ENCODE measurements around the gene SYT6. TPM values are rescaled to one million over a fixed set of nuclear protein-coding genes. Genes with fewer than 3 reads are reported as not detected.

Gene SYT6
- total and polyA plus RNA-seq, 7 donors: 0.03 to 0.81 (median 0.34) TPM

DNA sequence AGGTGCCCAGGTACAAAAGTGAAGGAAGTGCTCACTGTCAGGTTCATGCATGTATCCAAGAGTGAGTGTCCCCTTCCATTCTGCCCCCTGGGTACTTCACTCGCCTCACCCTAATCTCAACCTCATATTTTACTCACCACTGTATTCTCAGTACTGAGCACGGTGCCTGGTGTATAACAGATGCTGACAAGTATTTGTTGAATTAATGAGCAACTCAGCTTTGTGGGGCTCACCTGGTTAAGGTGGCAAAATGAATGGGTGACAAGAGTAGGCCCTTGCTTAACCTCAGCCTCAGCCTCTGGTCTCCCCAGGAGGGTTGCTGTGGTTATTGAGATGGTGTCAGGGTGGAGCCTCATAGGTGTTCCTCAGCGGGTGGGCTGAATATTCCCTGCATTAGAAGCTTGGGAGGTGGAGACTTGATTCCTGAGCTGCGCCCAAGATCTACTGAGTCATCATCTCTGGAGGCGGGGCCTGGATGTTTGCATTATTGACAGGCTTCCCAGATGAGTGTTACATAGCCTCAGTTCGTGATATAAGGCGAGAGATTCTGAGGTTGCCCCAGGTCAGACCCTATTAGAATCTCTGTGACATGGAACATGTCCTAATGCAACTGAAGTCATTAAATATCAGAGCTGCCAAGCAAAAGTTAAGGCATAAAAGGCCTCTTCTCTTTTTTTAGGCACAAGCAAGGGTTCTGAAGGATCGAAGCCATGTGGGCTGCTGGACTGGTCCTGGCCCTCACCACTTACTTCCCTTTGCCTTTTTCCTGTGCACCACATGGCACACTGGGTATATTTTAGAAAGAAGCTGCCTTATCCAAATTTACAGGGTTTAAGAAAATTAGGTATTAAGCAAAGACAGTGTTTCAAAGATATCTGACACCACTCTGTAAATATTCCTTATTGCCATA lies 39.2 kb downstream of the SYT6 start:
- Histone ChIP-seq H3K36me3 (ENCODE audit: insufficient read depth in 1 of 2, low read depth in 1 of 2) (no peaks in the 10 kb centered on the region), H3K27ac (no peak overlapping the region), H3K9me3 (no peaks in the 10 kb centered on the region), H3K27me3 (ENCODE audit: insufficient read depth in 3 of 3, low read length in 2 of 3) (no peaks in the 10 kb centered on the region), H3K4me1 (no peaks in the 10 kb centered on the region), H3K4me3 (no peak overlapping the region)
- 85 to 91% (median 89%) methylated on average over 8 of the region's 8 CpGs for WGBS, 3 donors
- ATAC-seq: no peak
- DNase-seq: no peak
- intact Hi-C loops (cut with DNase I): no loop called here
- TF ChIP-seq, protein P1, sequence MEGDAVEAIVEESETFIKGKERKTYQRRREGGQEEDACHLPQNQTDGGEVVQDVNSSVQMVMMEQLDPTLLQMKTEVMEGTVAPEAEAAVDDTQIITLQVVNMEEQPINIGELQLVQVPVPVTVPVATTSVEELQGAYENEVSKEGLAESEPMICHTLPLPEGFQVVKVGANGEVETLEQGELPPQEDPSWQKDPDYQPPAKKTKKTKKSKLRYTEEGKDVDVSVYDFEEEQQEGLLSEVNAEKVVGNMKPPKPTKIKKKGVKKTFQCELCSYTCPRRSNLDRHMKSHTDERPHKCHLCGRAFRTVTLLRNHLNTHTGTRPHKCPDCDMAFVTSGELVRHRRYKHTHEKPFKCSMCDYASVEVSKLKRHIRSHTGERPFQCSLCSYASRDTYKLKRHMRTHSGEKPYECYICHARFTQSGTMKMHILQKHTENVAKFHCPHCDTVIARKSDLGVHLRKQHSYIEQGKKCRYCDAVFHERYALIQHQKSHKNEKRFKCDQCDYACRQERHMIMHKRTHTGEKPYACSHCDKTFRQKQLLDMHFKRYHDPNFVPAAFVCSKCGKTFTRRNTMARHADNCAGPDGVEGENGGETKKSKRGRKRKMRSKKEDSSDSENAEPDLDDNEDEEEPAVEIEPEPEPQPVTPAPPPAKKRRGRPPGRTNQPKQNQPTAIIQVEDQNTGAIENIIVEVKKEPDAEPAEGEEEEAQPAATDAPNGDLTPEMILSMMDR (IDR thresholded peaks at IDR 0.05): no peak

DNA sequence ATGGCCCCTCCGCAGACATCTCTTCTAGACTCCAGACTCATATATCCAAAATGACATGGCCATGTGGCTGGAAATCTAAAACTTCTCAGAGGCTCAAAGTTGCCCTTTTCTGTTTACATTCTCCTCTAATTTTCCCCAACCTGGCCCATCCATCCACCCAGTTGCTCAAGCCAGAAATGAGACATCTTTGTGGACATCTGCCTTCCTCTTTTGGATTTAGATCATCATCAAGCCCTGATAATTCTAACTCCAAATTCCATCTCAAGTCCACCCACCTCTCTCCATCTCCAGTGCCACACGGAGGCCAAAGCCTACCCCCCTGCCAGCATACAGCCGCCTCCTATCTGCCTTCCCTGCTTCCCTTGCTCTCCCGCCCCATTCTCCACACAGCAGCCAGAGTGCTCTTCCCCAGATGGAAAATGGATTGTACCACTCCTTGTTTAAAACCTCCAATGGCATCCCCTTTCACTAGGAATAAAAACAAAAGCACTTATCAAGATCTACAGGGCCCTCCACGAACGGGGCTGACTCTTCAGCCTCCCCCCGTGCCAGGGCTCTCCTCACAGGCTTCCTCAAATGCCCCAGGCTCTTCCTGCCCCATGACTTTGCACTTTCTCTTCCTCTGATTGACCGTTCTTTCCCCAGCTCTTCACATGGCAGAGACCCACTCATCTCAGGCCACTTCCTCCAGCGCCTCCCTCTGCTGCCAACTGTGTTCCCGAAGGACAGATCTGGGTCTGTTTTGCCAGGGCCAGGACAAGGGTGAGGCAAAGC lies 40.1 kb downstream of the SYT6 start:
- intact Hi-C loops (cut with DNase I): no loop called here
- TF ChIP-seq, protein P1 (IDR thresholded peaks at IDR 0.05): no peak
- H3K36me3 ChIP-seq (ENCODE audit: insufficient read depth in 1 of 2, low read depth in 1 of 2): no peaks in the 10 kb centered on the region
- H3K27me3 ChIP-seq (ENCODE audit: insufficient read depth in 3 of 3, low read length in 2 of 3): no peaks in the 10 kb centered on the region
- DNase-seq (no peak), ATAC-seq (peak in 1 of 4 donors; percentile 27)
- H3K4me1 ChIP-seq: no peaks in the 10 kb centered on the region
- no peaks in the 10 kb centered on the region for H3K9me3 ChIP-seq
- WGBS, 3 donors: 71 to 78% (median 71%) methylated on average over 10 of the region's 10 CpGs
- no peak overlapping the region for H3K27ac ChIP-seq
- H3K4me3 ChIP-seq: no peak overlapping the region

DNA sequence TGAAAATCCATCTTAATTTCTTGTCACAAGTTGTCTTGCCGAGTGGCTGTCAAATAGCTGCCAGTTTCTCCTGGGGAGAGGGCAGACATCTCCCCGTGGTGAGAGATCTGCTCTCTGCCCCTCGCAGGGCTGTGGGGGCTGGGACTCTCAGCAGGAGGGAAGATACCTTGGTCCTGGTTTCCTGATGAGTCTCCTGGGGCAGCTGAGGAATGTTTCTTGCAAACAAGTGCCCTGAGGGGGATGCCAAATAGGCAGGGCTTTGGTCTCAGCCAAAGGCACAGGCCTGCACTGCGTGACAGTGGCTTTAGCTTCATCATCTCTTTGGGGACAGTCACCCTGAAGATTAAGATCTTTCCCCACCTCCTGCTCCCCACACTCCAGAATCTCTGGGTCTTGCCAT lies 40.9 kb downstream of the SYT6 start:
- Histone ChIP-seq H3K9me3 (no peaks in the 10 kb centered on the region), H3K27ac (no peak overlapping the region), H3K27me3 (ENCODE audit: insufficient read depth in 3 of 3, low read length in 2 of 3) (no peaks in the 10 kb centered on the region), H3K36me3 (ENCODE audit: insufficient read depth in 1 of 2, low read depth in 1 of 2) (no peaks in the 10 kb centered on the region), H3K4me1 (no peaks in the 10 kb centered on the region), H3K4me3 (no peak overlapping the region)
- ATAC-seq: no peak
- TF ChIP-seq, protein P1 (IDR thresholded peaks at IDR 0.05): no peak
- no peak for DNase-seq
- intact Hi-C loops (cut with DNase I): no loop called here
- WGBS, 3 donors: 54 to 67% (median 63%) methylated on average over 4 of the region's 4 CpGs

DNA sequence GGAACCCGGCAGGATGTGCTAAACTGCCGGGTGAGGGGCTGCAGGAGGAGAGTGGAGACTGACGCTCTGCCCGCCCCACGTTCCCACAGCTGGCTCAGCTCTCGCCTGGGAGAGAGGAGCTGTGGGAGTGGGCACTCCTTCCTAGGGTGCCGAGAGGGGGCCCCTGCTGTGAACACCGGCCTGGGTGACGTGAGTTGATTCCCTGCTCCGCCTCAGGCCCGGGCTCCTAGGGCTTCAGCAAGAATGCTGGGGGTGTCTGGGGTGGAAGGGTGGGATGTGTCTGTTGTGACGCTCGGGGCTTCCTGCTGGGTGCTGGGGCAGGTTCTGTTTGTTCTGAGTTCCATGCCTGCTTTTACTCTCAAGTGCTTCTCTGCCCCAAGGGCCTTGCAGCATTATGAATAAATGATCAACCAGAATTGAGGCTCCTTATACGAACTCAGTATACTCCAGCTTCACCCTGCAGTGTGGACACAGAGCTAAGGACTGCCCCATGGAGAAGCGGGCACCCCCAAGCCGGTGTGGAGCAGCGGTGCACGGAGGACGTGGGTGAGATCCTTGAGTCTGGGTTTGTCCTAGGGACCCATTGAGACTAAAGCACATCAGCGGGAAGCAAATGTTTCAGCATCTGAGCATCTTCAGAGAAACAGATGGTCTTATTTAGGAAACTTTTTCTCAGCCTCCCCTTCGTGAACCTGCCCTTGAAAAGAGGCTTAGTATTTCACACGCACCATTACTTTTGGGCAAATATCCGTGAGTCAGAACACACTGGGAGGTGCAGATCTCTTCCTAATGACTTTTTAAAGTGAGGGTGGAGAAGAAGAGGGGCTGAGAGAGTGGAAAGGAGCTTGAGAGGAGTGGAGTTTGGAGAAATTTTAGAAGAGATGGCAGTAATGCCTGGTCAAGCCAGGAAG lies 41.7 kb downstream of the SYT6 start:
- Histone ChIP-seq H3K4me3 (no peak overlapping the region), H3K9me3 (no peaks in the 10 kb centered on the region), H3K4me1 (no peaks in the 10 kb centered on the region), H3K36me3 (ENCODE audit: insufficient read depth in 1 of 2, low read depth in 1 of 2) (no peaks in the 10 kb centered on the region), H3K27me3 (ENCODE audit: insufficient read depth in 3 of 3, low read length in 2 of 3) (no peaks in the 10 kb centered on the region), H3K27ac (no peak overlapping the region)
- ATAC-seq: no peak
- TF ChIP-seq, protein P1 (IDR thresholded peaks at IDR 0.05): no peak
- no peak for DNase-seq
- WGBS, 3 donors: 87 to 91% (median 88%) methylated on average over 21 to 22 of the region's 23 CpGs
- intact Hi-C loops (cut with DNase I): no loop called here
